LNCaP clone FGC (cell line): ENCODE data around the gene UGT1A9.

Experiments
- DNase-seq: peaks from one replicate; pipeline ENCODE4 v3.0.0-alpha.2; 2011; ENCODE audit warnings: low read depth
- H3K4me3 ChIP-seq: 2 replicates; pipeline ENCODE4 v1.5.1; 2011; ENCODE audit warnings: mild to moderate bottlenecking, low read depth, low read length, control low read depth
- CTCF ChIP-seq: IDR thresholded peaks from 2 replicates; pipeline ENCODE4 v1.5.1; 2012; ENCODE audit warnings: mild to moderate bottlenecking; ENCODE audit not compliant: control insufficient read depth, insufficient read depth; ENCODE audit errors: extremely low read depth

The UGT1A9 gene

GRCh38 chr2:233773854-233774253 is 102.2 kb downstream of the UGT1A9 start:
- DNase-seq: no peak
- H3K4me3 ChIP-seq: no peak overlapping the region
- no peak for TF ChIP-seq CTCF

GRCh38 chr2:233775414-233775813 is 103.7 kb downstream of the UGT1A9 start:
- H3K4me3 ChIP-seq: no peak overlapping the region
- TF ChIP-seq CTCF: no peak
- DNase-seq: no peak

GRCh38 chr2:233778030-233778429 is 106.3 kb downstream of the UGT1A9 start, which contains the start of gene MROH2A:
Gene MROH2A, plus strand, starts transcription at chr2:233778330. Its CDS starts 1,029 bp downstream, at chr2:233779359.
- H3K4me3 ChIP-seq: no peak within 1 kb of the TSS
- no peak for TF ChIP-seq CTCF
- no peak for DNase-seq

GRCh38 chr2:233779722-233780121 is 108.0 kb downstream of the UGT1A9 start:
- no peak for DNase-seq
- no peak overlapping the region for H3K4me3 ChIP-seq
- no peak for TF ChIP-seq CTCF

- DNase-seq: no peak
- H3K4me3 ChIP-seq: no peak overlapping the region
- TF ChIP-seq CTCF: no peak
These were observed 109.1 kb downstream of the UGT1A9 start for GRCh38 chr2:233780771-233781170.

GRCh38 chr2:233789554-233789953 is 117.9 kb downstream of the UGT1A9 start:
- DNase-seq: no peak
- TF ChIP-seq CTCF: no peak
- H3K4me3 ChIP-seq: no peak overlapping the region

- no peak overlapping the region for H3K4me3 ChIP-seq
- TF ChIP-seq CTCF: no peak
- no peak for DNase-seq
These were observed 119.6 kb downstream of the UGT1A9 start for GRCh38 chr2:233791151-233791882.
